HG03135 (cell line): ENCODE measurements around the gene HYAL1.
A peak's percentile ranks its signal among the peaks of the same experiment; 100 is the strongest.

ENCODE experiments used
- ATAC-seq: cut with Tn5 transposase; IDR thresholded peaks from one replicate; pipeline ENCODE4 v1.9.1; 2021; ENCODE audit warnings: mild to moderate bottlenecking, moderate library complexity; ENCODE audit not compliant: unreplicated experiment

The HYAL1 gene

DNA sequence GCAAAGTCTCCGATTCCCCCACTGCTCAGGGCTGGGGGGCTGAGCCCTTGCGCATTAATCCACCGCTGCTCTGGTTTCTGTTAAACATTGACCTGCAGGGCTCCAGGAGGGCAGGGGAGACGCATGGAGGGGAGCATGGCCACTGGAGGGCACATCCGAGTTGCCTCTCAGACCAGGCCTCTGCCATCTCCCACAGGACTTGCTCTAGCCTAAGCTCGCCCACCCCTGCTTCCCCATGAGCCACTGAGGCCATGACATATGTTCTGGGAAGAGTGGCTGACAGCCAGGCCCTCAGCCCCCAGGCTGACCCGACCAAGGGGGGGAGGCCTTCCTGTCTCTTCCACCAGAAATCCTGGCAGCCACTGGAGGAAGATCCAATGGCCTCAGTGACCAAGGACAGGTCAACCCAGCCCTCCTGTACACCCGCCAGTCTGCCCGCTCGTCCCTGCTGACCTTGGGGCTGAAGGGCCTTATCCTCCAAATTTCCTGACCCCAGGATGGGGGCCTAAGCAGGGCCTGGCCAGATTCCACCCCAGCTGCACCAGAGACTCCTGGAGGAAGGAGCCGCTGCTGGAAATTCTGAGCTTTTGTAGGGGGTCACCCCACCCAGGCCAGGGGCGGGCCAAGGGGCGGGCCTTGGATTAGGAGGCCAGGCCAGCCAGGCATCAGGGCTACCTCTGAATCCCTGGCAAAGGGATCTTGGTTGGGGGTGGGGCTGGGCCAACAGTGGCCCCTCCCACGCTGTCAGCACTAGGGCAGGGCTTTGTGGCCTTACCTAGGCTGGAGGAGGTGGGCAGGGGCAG, at the start of gene HYAL1:
TSS of gene HYAL1 (minus strand) at position 562 of the 803 bp plus-strand sequence. CDS start 618 bp downstream, outside the sequence.
- no peak for ATAC-seq

- ATAC-seq = no peak
These were observed 49.4 kb upstream of the HYAL1 start for GRCh38 chr3:50352781-50353180.

DNA sequence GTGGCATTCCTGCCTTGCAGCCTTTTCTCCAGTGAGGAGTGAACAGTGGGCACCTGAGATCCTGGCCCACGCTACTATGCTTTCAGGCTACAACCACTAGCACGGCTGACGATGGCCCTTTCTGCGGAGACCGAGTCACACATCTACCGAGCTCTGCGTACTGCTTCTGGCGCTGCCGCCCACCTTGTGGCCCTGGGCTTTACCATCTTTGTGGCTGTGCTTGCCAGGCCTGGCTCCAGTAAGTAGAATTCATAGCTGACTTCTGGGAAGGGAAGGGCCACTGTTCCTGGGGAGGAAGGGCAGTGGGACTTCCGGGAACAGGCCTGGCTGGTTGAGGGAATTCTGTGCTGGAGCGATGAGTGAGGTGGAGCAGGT, 47.9 kb upstream of the HYAL1 start:
- ATAC-seq = no peak

GRCh38 chr3:50350527-50351322, 47.4 kb upstream of the HYAL1 start, which contains the start of the genes CYB561D2 and NPRL2:
Gene CYB561D2, plus strand, starts transcription at chr3:50350862. Its CDS starts 572 bp downstream, at chr3:50351434.
Gene NPRL2, minus strand, starts transcription at chr3:50350775. Its CDS starts 123 bp downstream, at chr3:50350652.
- peak; percentile 78 for ATAC-seq

DNA sequence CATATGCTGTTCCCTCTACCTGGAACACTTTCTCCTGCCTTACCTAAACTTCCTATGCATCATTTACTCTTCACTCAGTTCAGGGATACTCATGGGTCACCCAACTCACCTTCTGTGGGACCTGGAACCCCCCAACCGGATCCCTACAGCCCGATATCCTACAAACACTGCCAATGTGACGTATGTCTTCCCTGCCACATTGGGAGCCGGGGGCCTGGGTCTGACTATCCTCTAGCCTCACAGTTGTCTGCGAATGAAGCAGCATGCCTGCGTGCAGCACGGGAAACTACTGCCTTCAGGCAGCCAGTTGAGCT, 46.8 kb upstream of the HYAL1 start:
- no peak for ATAC-seq

DNA sequence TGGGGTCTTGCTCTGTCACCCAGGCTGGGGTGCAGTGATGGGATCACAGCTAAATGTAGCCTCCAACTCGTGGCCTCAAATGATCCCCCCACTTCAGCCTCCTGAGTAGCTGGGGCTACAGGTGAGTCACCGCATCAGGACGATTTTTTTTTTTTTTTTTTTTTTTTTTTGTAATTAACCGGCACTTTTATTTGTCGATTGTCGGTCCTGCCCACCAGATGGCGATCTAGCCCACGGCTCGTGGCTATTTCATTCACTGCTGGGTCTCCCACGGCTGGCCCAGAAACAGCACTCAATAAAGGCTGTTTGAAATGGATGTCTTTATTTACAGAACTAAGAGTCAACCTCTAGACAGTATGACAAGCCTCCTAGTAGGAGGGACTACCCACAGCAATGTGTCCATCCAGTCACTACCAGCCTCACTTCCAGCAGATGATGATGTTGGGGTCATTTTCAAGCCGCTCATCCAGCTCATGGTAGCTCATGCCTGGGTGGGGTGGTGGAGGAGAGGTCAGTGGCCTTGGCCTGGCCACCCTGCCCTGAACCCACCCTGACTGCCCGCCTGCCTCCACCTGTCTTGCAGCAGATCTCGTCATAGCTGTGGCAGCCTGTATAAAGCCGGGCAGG, 43.9 kb upstream of the HYAL1 start:
- no peak for ATAC-seq

DNA sequence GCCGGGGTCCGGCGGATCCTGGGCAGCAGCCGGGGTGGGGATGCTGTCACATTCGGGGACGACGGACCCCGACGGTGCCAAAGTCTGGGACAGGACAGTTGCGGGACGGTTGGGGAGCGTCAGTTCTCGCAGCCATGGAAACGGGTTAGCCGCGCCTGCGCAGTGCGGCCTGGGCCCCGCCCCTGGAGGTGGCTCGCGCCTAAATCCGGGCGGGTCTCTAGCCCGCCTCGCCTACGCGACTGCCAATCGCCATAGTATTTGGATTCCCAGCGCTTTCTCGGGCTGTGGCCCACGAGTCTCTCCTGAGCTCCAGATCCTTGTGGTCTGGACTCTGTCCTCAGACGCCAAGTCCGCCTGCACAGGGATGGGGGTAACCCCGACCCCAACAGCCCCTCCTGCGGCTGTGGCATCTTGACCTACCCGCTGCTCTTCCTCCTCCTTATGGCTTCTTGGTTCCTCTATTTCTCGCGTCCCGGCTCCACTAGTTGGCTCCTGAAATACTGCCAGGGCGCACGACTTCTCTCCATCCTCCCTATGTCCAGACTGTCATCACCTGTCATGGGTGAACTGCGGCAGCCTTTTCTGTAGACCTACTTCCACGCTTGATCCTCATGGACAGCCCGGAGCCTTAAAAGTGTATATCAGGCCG, 42.3 kb upstream of the HYAL1 start, which contains the start of gene ZMYND10:
TSS of gene ZMYND10 (minus strand) at position 147 of the 649 bp plus-strand sequence. CDS start 153 bp downstream, outside the sequence.
- no peak for ATAC-seq

DNA sequence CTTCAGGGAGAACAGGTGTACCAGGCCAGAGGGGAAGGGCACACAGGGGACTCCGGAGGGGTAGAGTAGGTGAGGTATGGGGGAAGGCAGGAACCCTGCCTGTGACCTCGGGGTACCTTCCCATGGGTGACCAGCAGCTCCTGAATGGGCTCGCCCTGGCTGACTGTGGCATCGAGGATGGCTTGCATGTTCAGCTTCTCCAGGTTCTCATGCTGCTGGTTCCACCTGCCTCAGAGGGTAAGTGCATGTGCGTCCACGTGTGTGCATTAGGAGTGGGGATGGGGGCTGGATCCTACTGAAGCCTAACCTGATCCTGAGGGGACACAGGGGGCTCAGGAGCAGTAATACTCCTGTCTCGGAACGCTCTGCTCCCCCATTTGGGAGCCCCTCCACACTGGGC, 41.6 kb upstream of the HYAL1 start:
- ATAC-seq = no peak

DNA sequence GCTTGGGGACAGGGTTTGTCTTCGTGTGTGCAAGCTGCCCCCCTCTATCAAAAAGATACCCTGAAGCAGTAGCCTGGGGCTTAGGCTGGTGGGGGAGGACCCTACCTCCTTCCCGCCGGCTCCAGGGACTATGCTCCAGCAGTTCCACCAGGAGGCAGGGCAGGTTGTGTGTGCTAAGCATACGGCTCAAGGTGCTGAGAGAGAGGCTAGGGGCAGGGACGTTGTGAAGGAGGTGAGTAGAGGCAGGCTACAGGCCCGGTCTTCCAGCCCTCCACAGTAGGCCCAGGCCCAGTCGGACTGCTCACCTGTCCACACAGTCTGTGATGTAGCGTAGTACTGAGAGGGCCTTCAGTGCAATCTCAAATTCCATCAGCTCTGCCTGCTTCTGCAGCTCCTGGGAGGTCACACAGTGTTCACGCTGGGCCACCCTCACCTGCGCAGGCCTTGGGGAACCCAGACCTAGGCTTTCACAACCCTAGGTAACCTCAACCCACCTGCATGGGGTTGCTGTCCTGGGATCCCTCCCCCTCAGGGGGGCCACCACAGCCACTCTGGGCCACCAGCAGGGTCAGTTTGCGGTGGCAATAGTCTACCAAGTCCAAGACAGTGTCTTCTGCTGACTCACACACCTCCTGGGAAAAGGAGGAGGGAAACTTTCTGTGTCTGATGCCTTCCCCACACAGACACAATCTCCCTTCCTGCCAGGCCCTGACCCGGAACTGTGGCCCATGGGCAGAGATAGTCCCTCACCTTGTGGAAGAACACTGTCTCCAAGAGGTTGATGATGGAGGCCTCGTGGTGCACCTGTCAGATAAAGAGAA, 39.6 kb upstream of the HYAL1 start:
- ATAC-seq = no peak

DNA sequence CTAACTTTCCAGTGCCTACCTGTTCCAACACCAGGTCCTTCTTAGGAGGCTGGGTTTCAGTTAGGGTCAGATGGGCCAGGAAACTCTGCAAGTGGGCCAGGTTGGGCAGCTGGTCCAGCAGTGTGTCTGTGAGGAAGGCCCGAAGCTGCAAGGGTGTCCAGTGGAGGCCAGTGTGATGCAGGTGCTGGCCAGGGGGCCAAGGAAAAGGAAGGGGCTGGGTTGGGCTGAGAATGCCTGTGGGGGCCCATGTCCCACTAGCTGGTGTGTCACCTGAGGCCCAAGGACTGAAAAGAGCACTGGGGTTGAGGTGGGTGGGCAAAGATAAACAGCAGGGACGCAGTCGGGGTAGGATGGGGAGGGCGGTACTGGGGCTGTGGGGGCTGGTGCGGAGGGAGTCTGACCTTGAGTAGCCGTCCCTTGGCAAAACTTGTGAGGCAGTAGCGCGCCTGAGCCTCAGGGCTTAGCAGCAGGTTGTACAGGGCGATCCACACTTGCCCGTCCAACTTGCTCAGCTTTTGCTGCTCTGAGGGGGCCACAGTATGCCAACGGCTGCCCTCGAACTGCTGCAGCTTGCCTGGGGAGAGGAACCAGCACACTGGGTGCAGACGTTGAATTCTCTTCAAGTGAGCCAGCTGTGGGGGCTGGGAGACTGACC, 38.7 kb upstream of the HYAL1 start:
- no peak for ATAC-seq

DNA sequence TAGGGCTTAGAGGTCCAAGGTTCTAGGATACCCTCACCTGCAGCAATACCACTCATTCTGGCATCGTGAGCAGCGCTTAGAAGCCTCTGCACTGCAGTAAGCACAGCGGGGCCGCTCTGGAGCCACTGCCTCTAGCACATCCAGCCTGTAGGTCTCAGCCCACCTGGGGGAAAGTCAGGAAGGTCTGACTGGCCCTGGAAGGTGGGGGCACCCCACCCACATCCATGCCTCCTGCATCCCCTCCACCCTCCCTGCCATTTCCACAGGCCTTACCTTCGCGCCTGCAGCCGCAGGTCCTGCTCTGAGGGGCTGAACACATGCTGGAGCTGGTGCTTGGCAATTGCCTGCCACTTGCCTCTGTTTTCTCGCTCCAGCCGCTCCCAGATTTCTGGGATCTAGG, 38.2 kb upstream of the HYAL1 start:
- no peak for ATAC-seq

DNA sequence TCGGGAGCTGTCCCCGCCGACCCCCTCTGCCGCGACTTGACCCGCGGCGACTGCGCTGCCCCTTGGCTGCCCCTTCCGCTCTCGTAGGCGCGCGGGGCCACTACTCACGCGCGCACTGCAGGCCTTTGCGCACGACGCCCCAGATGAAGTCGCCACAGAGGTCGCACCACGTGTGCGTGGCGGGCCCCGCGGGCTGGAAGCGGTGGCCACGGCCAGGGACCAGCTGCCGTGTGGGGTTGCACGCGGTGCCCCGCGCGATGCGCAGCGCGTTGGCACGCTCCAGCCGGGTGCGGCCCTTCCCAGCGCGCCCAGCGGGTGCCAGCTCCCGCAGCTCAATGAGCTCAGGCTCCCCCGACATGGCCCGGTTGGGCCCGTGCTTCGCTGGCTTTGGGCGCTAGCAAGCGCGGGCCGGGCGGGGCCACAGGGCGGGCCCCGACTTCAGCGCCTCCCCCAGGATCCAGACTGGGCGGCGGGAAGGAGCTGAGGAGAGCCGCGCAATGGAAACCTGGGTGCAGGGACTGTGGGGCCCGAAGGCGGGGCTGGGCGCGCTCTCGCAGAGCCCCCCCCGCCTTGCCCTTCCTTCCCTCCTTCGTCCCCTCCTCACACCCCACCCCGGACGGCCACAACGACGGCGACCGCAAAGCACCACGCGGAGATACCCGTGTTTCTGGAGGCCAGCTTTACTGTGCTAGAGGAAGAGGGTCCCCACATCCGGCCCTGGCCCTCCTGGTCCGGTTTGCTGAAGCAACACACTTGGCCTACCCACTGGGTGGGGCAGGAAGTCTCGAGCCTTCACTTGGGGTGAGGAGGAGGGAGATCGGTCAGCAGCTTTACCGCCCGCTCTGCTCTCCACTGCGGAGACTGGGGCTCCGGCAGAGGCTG, 37.3 kb upstream of the HYAL1 start, which contains the start of gene RASSF1:
TSS of gene RASSF1 (minus strand) at position 389 of the 882 bp plus-strand sequence. CDS start at position 358, 31 bp downstream.
- ATAC-seq = no peak

DNA sequence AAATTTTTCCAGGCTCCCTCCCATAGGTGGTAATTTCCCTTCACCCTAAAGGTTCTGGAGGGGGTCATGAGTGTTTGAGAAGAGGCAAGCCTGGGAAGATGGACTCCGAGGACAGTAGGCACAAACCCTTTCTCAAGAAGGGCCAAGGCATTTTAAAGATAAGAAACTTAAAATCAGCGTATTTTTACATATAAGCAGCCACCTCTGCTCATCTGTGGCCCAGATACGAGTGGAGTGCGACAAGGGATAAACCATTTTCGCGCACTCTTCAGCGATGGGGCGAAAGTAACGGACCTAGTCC, 36.7 kb upstream of the HYAL1 start:
- no peak for ATAC-seq

GRCh38 chr3:50339485-50340146, 36.2 kb upstream of the HYAL1 start:
- no peak for ATAC-seq

DNA sequence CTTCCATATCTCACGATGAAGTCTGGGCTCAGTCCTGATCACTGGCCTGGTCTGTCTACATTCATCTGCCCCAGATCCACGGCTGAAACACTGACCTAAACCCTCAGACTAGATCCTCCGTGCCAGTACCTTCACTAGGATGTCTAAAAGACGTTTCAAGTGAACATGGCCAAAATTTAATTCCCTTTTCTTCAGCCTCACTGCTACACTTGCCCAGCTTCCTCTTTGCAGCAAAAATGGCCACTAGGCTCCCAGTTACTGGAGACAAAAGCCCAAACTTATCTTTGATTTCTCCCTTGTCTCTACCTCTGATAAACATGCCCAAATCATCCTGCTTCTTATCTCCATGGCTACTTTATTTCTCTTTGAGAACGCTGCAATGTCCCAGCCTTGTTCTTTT, 35.6 kb upstream of the HYAL1 start:
- no peak for ATAC-seq

DNA sequence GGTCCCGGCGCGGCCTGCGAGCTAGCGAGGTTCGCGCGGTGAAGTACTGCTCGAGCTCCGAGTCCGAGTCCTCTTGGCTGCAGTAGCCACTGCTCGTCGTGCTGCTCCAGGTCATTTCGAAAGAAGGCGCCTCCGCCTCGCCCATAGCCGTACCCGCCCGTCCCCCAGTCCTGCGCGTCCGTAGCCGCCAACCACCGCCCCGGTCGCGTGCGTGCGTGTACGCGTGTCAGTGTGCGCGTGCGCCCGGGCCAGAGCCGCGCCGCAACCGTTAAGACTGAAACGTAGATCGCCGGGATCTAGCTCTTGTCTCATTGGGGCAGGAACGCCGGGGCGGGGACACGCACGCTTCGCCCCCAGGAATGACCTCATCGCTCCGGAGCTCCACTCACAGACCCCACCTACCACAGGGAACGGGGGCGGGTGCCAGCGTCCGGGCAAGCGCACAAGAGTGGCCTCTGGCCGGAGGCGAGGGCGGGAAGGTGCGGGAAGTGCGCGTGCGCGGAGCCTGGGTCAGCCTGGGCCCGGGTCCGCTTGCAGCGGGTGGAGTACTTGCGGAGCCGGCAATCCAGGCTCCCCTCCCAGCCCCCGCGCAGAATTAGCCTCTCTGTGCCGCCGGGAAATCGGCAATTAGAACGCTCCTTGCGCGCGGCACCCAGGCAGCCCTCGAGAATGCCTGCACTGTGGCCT, 33.9 kb upstream of the HYAL1 start:
- ATAC-seq = peak; percentile 67

DNA sequence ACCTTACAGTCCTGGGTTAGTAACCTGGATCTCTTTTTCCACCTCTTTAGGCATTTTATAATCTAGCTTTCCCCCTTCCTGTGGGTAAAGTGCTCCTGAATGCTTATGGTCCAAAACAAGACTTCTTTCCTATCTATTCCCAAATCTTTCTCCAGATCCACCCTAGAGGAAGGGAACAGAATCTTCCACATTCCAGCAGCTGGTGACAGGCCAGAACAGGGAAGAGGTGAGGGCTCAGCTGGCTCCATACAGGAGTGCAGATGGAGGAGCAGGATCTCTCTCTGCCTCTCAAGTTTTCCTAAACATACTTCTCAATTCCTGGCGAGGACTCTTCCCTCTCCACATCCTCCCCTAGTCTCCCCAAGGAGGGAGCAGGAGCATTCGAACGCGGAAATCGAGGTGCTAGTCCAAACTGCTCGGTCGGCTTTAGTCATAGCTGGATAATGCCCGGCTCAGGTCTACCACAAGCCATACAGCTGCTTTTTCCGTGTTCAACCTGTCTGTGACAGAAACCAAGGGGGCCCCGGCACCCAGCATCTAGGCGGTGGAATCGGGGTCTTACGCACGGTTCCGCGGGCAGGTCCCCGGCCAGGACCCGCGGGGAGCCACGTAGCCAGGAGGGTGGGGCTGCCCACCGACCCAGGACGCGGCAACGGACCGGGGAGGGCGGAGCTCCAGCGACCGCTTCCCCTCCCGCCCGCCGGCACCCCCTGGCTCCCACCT, 33.2 kb upstream of the HYAL1 start:
- ATAC-seq = peak; percentile 27
